Activated CD8-positive, alpha-beta memory T cell treated with anti-CD3 and anti-CD28 coated beads, Interleukin-2, amount 50 U/mL, for 1 hour (primary cell): ENCODE results near the gene DLGAP1.
"Not testable (repeated sequence)": the region's sequence is repeated elsewhere in the genome, so short reads cannot be mapped to it uniquely, and the experiment has no call there.

ENCODE experiments used
- DNase-seq: peaks from one replicate; pipeline ENCODE4 v3.0.0-alpha.2; 2020; ENCODE audit errors: extremely low read depth

The DLGAP1 gene

GRCh38 chr18:4077204-4077603 lies 377.9 kb downstream of the DLGAP1 start:
- no peak for DNase-seq

DNA sequence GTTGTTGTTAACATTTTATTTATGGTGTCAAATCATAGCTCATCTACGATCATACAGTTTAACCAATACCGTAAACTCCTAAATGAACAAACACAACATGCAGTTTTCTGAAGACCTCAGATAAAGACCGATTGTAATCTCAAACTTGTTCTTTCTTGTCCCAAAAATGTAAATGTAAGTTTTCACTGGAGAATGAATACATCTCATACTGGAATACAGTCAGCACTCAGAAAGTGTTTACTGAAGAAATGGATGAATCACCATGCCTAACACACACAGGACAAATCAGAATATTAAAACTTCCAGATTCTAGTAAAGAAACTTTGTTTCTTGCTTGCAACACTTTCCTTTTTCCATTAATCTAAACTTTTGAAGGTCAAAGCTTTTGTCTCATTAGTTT lies 380.5 kb downstream of the DLGAP1 start:
- DNase-seq = no peak

DNA sequence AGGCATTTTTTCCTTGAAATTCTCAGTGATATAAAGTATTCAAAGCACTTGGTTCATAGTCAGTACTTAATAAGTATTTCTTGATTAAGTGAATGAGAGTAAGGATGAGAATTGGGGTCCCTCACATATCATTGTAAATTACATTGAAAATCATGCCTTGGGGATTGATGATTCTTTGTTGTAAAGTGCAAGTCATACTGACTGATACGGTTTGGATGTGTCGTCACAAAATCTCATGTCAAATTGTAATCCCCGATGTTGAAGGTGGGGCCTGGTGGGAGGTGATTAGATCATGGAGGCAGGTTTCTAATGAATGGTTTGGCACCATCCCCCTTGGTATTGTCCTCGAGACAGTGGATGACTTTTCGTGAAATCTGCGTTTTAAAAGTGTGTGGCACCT lies 385.9 kb downstream of the DLGAP1 start:
- DNase-seq = no peak

DNA sequence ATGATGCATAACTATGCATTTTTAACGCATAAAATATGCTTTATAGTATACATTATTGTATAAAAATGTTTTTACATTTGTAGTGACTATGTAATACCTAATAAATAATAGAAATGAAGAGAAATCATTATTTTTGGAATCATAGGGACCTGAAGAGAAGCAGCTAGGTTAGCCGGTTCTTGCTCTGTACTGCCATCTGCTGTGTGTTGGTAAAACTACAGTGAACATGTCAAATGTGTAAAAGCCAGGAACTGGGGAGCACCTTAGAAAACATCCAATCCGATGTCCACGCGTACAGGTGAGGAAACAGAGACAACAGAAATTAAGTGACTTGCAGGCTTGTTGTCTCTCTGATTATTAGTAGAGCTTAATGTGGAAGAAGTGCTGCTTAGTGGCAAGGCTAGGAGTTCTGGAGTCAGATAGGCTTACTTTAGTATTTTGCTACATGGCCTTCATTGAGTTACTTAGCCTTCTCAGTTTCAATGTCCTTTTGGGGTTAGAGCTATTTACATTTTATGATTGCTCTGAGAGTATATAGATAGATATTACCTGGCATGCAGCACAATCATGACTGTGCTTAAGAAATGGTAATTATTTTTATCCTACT lies 386.5 kb downstream of the DLGAP1 start:
- DNase-seq = no peak

GRCh38 chr18:4063545-4063944 lies 391.6 kb downstream of the DLGAP1 start:
- no peak for DNase-seq

- DNase-seq = no peak
Measured at GRCh38 chr18:4060427-4061281, 394.5 kb downstream of the DLGAP1 start.

GRCh38 chr18:4058179-4058578 lies 396.9 kb downstream of the DLGAP1 start:
- no peak for DNase-seq

GRCh38 chr18:4040391-4041092 lies 414.6 kb downstream of the DLGAP1 start:
- no peak for DNase-seq

DNA sequence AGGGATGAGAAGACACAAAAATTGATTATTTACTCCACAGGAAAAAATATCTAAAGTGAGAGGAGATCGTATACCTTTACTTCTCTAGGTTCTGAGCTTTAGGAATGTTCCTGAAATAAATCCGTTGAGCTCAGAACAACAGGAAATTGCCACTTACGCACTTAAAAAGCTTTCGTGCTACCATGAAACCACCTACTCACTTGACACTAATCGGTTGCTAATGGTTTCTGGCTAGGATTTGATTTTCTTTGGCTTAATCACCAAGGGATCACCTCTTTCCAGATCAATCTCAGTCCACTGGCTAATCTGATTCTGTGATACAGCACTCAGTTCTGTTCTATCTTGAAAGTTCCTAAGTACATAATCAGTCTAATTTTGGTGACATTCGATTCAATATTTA lies 419.6 kb downstream of the DLGAP1 start:
- DNase-seq = no peak

GRCh38 chr18:4034815-4035214 lies 420.3 kb downstream of the DLGAP1 start:
- DNase-seq = not testable (repeated sequence)

DNA sequence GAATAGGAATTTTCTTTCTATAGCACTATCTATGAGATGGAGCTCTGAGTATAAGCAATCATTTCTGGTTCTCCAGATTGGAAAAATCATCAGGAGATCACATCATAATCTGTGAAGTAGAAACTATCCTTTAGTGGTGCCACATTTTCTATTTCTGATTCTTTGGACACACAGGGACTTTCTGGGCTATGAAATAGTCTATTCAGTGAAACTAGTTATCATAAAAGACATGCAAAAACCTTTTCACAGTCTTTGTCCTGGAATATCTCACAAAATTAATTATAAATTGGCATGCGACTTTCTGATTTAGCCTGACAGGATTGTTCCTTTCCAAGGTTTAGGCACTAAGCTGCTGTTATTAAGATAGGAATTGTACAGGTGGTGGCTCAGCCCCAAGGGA lies 428.6 kb downstream of the DLGAP1 start:
- no peak for DNase-seq

DNA sequence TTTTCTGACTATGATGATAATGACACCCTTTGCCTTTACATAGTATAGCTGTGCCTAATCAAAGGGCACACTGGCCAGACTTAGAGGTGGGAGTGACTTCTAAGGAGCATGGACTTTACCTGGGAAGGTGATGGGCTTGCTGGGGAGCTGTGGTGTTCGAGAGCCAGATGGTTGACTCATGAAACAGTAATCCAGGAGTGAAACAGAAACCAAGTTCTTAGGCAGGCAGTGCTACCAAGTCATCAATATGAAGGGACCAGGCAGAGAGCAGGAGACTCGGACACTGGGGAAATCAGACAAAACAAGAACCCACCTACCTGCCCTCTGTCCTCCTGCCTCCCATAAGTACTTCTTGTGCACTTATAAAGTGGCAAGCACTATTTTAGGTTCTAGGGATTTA lies 430.4 kb downstream of the DLGAP1 start:
- DNase-seq = no peak

- DNase-seq = not testable (repeated sequence)
Measured at GRCh38 chr18:4022749-4023148, 432.4 kb downstream of the DLGAP1 start.

DNA sequence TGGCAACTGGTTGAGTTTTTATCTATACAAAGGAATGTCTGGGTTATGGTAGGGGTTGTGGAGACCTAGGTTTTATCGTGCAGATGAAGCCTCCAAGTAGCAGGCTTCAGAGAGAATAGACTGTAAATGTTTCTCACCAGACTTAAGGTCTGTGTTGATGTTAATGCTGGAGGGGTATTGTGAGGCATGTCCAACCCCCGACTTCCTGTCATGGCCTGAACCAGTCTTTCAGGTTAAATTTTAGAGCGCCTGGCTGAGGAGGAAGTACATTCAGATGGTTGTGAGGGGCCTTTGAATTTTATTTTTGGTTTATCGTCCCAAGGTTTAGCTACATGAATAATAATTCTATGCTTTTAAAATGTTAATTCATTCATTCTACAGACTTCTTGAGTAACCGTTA lies 435.1 kb downstream of the DLGAP1 start:
- DNase-seq = no peak

DNA sequence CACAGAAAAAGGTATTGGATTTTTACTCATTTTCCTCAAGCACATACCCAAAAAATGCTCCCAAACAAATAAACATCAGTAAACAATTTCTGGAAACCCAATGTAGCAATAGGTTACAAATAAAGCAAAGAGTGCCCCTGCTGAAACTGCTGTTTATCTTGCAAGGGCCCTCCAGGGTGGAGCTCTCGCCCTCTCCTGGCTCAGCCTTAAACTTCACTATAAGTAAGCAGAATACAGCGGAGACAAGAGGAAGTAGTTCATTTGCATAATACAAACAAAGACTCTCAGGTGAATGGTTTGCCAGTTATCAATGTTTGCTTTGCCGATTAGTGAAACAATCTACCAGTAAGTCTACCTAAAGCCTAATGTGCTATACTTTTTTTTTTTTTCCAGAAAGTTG lies 437.6 kb downstream of the DLGAP1 start:
- DNase-seq = no peak

- no peak for DNase-seq
Measured at GRCh38 chr18:4016391-4017049, 438.6 kb downstream of the DLGAP1 start.

DNA sequence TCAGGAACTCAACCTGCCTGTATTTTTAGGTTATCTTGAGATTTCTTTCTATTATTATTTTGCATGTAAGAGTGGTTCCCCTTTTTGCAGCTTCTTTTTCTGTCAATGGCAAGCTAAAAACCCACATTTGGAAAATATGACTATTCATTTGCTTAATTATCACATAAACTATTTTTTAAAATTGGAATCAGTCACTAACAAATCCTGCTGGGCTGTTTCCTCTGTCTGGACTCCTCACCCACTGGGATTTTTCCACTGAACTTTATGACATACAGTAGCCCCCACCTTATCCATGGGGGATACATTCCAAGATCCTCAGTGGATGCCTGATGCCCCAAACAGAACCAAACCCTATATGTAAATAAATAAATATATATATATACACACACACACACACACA lies 447.3 kb downstream of the DLGAP1 start:
- no peak for DNase-seq

GRCh38 chr18:4004183-4004829 lies 450.8 kb downstream of the DLGAP1 start:
- no peak for DNase-seq

DNA sequence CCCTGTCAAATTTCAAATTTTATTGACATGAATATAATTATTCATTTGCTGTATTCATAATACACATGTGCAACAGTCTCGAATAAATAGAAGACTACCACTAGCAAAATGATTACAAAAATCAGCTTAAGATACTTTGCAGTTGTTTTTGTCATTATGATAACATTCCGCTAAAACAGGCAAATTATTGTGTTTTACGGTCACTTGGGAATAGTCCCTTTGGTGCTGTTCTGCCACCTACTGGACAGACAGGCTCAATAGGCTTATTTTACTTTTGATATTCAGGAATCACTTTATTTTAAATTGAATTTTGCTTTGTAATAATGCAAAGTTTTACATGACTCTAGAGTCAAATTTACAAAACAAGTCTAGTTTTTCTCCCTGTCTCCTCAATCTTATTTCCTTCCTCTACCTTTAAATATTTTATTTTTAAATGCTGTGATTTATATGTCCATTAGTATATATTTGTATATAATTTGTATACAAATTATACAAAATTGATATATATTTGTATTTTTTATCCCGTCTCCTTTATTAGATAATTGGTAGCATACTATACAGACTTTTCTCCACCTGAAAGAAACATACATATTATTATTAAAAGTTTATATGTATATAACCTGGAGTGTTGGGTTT lies 456.3 kb downstream of the DLGAP1 start:
- no peak for DNase-seq

- DNase-seq = no peak
Measured at GRCh38 chr18:3995476-3996102, 459.5 kb downstream of the DLGAP1 start.
